ENCODE results near the gene MAST1. TPM values are rescaled to one million over a fixed set of nuclear protein-coding genes. Genes with fewer than 3 reads are reported as not detected.
A peak's percentile ranks its signal among the peaks of the same experiment; 100 is the strongest.

The MAST1 gene
- total and polyA plus RNA-seq, 4 donors = 0.08 to 0.54 (median 0.23) TPM

- Histone ChIP-seq H3K36me3 (ENCODE audit: control insufficient read depth in 4 of 4, insufficient read depth in 3 of 4, low read depth in 1 of 4, low read length in 3 of 4) (no peaks in the 10 kb centered on the region), H3K9ac (ENCODE audit: low read depth in 1 of 2, low read length in 2 of 2) (no peak overlapping the region), H3K27me3 (ENCODE audit: control insufficient read depth in 4 of 4, insufficient read depth in 4 of 4, low read length in 3 of 4) (peaks cover 0 to 2% (median under 1%) of the 10 kb centered on the region in 4 donors), H3K9me3 (ENCODE audit: control insufficient read depth in 4 of 4, low read length in 3 of 4) (no peaks in the 10 kb centered on the region), H3K27ac (ENCODE audit: low read depth in 1 of 2, low read length in 2 of 2) (no peak overlapping the region), H3K4me1 (ENCODE audit: control insufficient read depth in 4 of 4, insufficient read depth in 4 of 4, low read length in 3 of 4) (peaks cover 0 to 8% (median under 1%) of the 10 kb centered on the region in 4 donors), H3K4me3 (ENCODE audit: low read depth in 1 of 3, low read length in 3 of 3) (no peak overlapping the region)
- peak; percentile 55 for DNase-seq (ENCODE audit: low spot score)
- 12% methylated on average over 46 of the region's 46 CpGs for WGBS
- no peak for TF ChIP-seq ZBTB33 (IDR thresholded peaks at IDR 0.05)
- no peak for TF ChIP-seq CTCF (IDR thresholded peaks at IDR 0.05; ENCODE audit: low read depth, low read length, missing input control)
- TF ChIP-seq SP1 (IDR thresholded peaks at IDR 0.05) = no peak
- no peak for TF ChIP-seq REST (IDR thresholded peaks at IDR 0.05)
- no peak for TF ChIP-seq HNF4A (conservative IDR thresholded peaks at IDR 0.05)
- no peak for TF ChIP-seq HNF4G (IDR thresholded peaks at IDR 0.05)
- TF ChIP-seq FOXA2 (IDR thresholded peaks at IDR 0.05) = no peak
- TF ChIP-seq MAX (IDR thresholded peaks at IDR 0.05) = no peak
- no peak for TF ChIP-seq RAD21 (IDR thresholded peaks at IDR 0.05)
- no peak for TF ChIP-seq JUND (IDR thresholded peaks at IDR 0.05)
- no peak for TF ChIP-seq ATF3 (IDR thresholded peaks at IDR 0.05)
- no peak for TF ChIP-seq NR2F2 (IDR thresholded peaks at IDR 0.05)
- no peak for TF ChIP-seq RXRA (IDR thresholded peaks at IDR 0.05)
- TF ChIP-seq EGR1 (IDR thresholded peaks at IDR 0.05; ENCODE audit: low read depth in 2 of 2) = no peak
- TF ChIP-seq YY1 (IDR thresholded peaks at IDR 0.05) = no peak
- TF ChIP-seq TAF1 (conservative IDR thresholded peaks at IDR 0.05) = no peak
- TF ChIP-seq GABPA (IDR thresholded peaks at IDR 0.05 in 1 of 2, conservative IDR thresholded peaks at IDR 0.05 in 1 of 2) = no peak
- no peak for TF ChIP-seq FOXA1 (IDR thresholded peaks at IDR 0.05)
These were observed 12.8 kb upstream of the MAST1 start for GRCh38 chr19:12825254-12826131.
